Measurements from ENCODE around the gene PTDSS2.

DNA sequence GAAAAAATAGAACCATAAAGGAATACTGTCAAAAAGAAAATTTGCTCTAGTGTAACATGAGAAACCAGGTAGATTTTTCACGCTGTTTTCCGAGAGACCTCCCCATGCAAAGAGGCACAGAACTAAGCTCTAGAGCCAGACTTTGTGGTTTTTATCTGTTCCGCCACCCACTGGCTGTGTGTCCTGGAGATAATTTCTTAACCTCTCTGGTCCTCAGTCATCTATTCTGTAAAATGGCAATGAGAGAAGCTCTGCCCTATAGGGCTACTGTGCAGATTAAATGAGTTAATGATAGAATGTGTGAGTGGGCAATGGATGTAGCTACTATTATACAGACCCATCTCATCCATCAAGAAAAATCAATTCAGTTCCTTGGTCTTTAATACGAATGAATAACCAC, 25.8 kb upstream of the PTDSS2 start:
- TF ChIP-seq, protein P1, sequence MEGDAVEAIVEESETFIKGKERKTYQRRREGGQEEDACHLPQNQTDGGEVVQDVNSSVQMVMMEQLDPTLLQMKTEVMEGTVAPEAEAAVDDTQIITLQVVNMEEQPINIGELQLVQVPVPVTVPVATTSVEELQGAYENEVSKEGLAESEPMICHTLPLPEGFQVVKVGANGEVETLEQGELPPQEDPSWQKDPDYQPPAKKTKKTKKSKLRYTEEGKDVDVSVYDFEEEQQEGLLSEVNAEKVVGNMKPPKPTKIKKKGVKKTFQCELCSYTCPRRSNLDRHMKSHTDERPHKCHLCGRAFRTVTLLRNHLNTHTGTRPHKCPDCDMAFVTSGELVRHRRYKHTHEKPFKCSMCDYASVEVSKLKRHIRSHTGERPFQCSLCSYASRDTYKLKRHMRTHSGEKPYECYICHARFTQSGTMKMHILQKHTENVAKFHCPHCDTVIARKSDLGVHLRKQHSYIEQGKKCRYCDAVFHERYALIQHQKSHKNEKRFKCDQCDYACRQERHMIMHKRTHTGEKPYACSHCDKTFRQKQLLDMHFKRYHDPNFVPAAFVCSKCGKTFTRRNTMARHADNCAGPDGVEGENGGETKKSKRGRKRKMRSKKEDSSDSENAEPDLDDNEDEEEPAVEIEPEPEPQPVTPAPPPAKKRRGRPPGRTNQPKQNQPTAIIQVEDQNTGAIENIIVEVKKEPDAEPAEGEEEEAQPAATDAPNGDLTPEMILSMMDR (IDR thresholded peaks at IDR 0.05), result no peak
- no peak for TF ChIP-seq POLR2A (IDR thresholded peaks at IDR 0.05; ENCODE audit: low read depth)
- TF ChIP-seq POLR2AphosphoS5 (IDR thresholded peaks at IDR 0.05), result no peak
